HEK293T (cell line): Measurements from ENCODE around the gene CSNK1D.

Source experiments
- CTCF ChIA-PET: fragments of 350-600 bp; formaldehyde crosslinking; extraction: SDS; loops from one replicate; lab custom pipeline; 2021; ENCODE audit warnings: antibody characterized with exemption, inconsistent platforms; lab: Yijun Ruan, JAX
- POLR2A ChIA-PET: fragments of 350-600 bp; formaldehyde crosslinking; extraction: SDS; loops from one replicate; lab custom pipeline; 2020; ENCODE audit warnings: antibody characterized with exemption, inconsistent platforms; lab: Yijun Ruan, JAX
- DNase-seq: peaks from one replicate; pipeline ENCODE4 v3.0.0; 2012; ENCODE audit warnings: mixed read lengths; ENCODE audit errors: extremely low spot score
- ARNT ChIP-seq: fragments of 450-650 bp; IDR thresholded peaks from 2 replicates; pipeline ENCODE4 v1.6.1; 2017; ENCODE audit warnings: mild to moderate bottlenecking
- BHLHE40 ChIP-seq: fragments of 450-650 bp; IDR thresholded peaks from 2 replicates; pipeline ENCODE4 v1.6.1; 2016; ENCODE audit warnings: mild to moderate bottlenecking, moderate library complexity, borderline replicate concordance
- CTBP1 ChIP-seq: fragments of 450-650 bp; IDR thresholded peaks from 2 replicates; pipeline ENCODE4 v1.6.1; 2016; ENCODE audit warnings: borderline replicate concordance
- ELF4 ChIP-seq: fragments of 450-650 bp; IDR thresholded peaks from 2 replicates; pipeline ENCODE4 v1.6.1; 2017; ENCODE audit warnings: antibody characterized with exemption
- FOXA1 ChIP-seq: fragments of 450-650 bp; IDR thresholded peaks from 2 replicates; pipeline ENCODE4 v1.6.1; 2016; ENCODE audit warnings: mild to moderate bottlenecking
- FOXK2 ChIP-seq: fragments of 450-650 bp; IDR thresholded peaks from 2 replicates; pipeline ENCODE4 v1.6.1; 2016; ENCODE audit warnings: mild to moderate bottlenecking
- FOXM1 ChIP-seq: fragments of 450-650 bp; IDR thresholded peaks from 2 replicates; pipeline ENCODE4 v1.6.1; 2017; ENCODE audit warnings: mild to moderate bottlenecking, borderline replicate concordance
- HDGF ChIP-seq: fragments of 450-650 bp; IDR thresholded peaks from 2 replicates; pipeline ENCODE4 v1.6.1; 2017; ENCODE audit warnings: antibody characterized with exemption, borderline replicate concordance
- L3MBTL2 ChIP-seq: fragments of 450-650 bp; conservative IDR thresholded peaks from 2 replicates; pipeline ENCODE4 v1.6.1; 2016; ENCODE audit warnings: mild to moderate bottlenecking
- LEF1 ChIP-seq: fragments of 450-650 bp; IDR thresholded peaks from 2 replicates; pipeline ENCODE4 v1.6.1; 2017; ENCODE audit warnings: mild to moderate bottlenecking, borderline replicate concordance
- NFRKB ChIP-seq: fragments of 450-650 bp; IDR thresholded peaks from 2 replicates; pipeline ENCODE4 v1.6.1; 2016; ENCODE audit warnings: mild to moderate bottlenecking, moderate library complexity
- PKNOX1 ChIP-seq: fragments of 450-650 bp; IDR thresholded peaks from 2 replicates; pipeline ENCODE4 v1.6.1; 2016
- SP1 ChIP-seq: fragments of 450-650 bp; IDR thresholded peaks from 2 replicates; pipeline ENCODE4 v1.6.1; 2017
- SUZ12 ChIP-seq: fragments of 450-650 bp; IDR thresholded peaks from 2 replicates; pipeline ENCODE4 v1.6.1; 2016; ENCODE audit warnings: mild to moderate bottlenecking
- TARDBP ChIP-seq: fragments of 450-650 bp; IDR thresholded peaks from 2 replicates; pipeline ENCODE4 v1.6.1; 2016
- ZNF384 ChIP-seq: fragments of 450-650 bp; IDR thresholded peaks from 2 replicates; pipeline ENCODE4 v1.6.1; 2016

Gene CSNK1D

GRCh38 chr17:82316651-82317393 lies 43.3 kb upstream of the CSNK1D start:
- POLR2A ChIA-PET = interaction anchor here (0.9 kb wide), 3 partner anchors 16 to 50 kb away, joined by 3 to 4 read pairs (median 3); partner anchors contain the start of gene SECTM1
- DNase-seq = no peak
- TF ChIP-seq SUZ12 = no peak
- no peak for TF ChIP-seq FOXM1
- no peak for TF ChIP-seq ELF4
- CTCF ChIA-PET = no interaction called here

- no peak for TF ChIP-seq SUZ12
- no peak for TF ChIP-seq NFRKB
- no peak for TF ChIP-seq TARDBP
- TF ChIP-seq LEF1 = no peak
- no peak for TF ChIP-seq SP1
- TF ChIP-seq L3MBTL2 = no peak
- CTCF ChIA-PET = no interaction called here
- POLR2A ChIA-PET = no interaction called here
- no peak for DNase-seq
These were observed 42.3 kb upstream of the CSNK1D start for GRCh38 chr17:82315703-82316358.

- no peak for TF ChIP-seq BHLHE40
- TF ChIP-seq L3MBTL2 = no peak
- no peak for TF ChIP-seq ELF4
- no peak for TF ChIP-seq HDGF
- no peak for TF ChIP-seq FOXA1
- no peak for TF ChIP-seq ZNF384
- no peak for TF ChIP-seq LEF1
- TF ChIP-seq TARDBP = no peak
- TF ChIP-seq SUZ12 = no peak
- TF ChIP-seq FOXM1 = no peak
- TF ChIP-seq PKNOX1 = no peak
- no peak for TF ChIP-seq SP1
- no peak for TF ChIP-seq ARNT
- TF ChIP-seq FOXK2 = no peak
- POLR2A ChIA-PET = interaction anchor here (2.4 kb wide), 1 partner anchor 23 kb away, joined by 8 read pairs; no protein-coding TSS in a partner anchor
- CTCF ChIA-PET = no interaction called here
- DNase-seq = no peak
These were observed 41.5 kb upstream of the CSNK1D start for GRCh38 chr17:82314727-82315605.

GRCh38 chr17:82314012-82314726 lies 40.7 kb upstream of the CSNK1D start:
- DNase-seq = no peak
- no peak for TF ChIP-seq PKNOX1
- TF ChIP-seq FOXM1 = no peak
- TF ChIP-seq NFRKB = no peak
- TF ChIP-seq HDGF = no peak
- no peak for TF ChIP-seq ARNT
- no peak for TF ChIP-seq FOXA1
- ChIA-PET CTCF (no interaction called here), POLR2A (interaction anchor here (2.4 kb wide), 1 partner anchor 22 kb away, joined by 8 read pairs; no protein-coding TSS in a partner anchor)

- TF ChIP-seq FOXK2 = no peak
- no peak for TF ChIP-seq ARNT
- no peak for TF ChIP-seq CTBP1
- no peak for TF ChIP-seq FOXA1
- TF ChIP-seq NFRKB = no peak
- ChIA-PET CTCF (no interaction called here), POLR2A (interaction anchor here (2.4 kb wide), 1 partner anchor 22 kb away, joined by 8 read pairs; no protein-coding TSS in a partner anchor)
- DNase-seq = no peak
These were observed 39.9 kb upstream of the CSNK1D start for GRCh38 chr17:82313195-82314011.

GRCh38 chr17:82311971-82312370 lies 38.5 kb upstream of the CSNK1D start:
- POLR2A ChIA-PET = interaction anchor here (0.7 to 0.9 kb wide), 2 partner anchors 10 to 137 kb away, joined by 3 read pairs; no protein-coding TSS in a partner anchor
- DNase-seq = no peak
- CTCF ChIA-PET = no interaction called here
- TF ChIP-seq FOXK2 = no peak
- no peak for TF ChIP-seq TARDBP
- no peak for TF ChIP-seq PKNOX1
- TF ChIP-seq NFRKB = no peak
- TF ChIP-seq FOXA1 = no peak
- no peak for TF ChIP-seq CTBP1
- TF ChIP-seq BHLHE40 = no peak
- no peak for TF ChIP-seq FOXM1
- no peak for TF ChIP-seq ZNF384
- no peak for TF ChIP-seq HDGF
- TF ChIP-seq SUZ12 = no peak
- TF ChIP-seq SP1 = no peak
- no peak for TF ChIP-seq L3MBTL2
